ENCODE measurements around the gene TSR3.

TSR3 gene

DNA sequence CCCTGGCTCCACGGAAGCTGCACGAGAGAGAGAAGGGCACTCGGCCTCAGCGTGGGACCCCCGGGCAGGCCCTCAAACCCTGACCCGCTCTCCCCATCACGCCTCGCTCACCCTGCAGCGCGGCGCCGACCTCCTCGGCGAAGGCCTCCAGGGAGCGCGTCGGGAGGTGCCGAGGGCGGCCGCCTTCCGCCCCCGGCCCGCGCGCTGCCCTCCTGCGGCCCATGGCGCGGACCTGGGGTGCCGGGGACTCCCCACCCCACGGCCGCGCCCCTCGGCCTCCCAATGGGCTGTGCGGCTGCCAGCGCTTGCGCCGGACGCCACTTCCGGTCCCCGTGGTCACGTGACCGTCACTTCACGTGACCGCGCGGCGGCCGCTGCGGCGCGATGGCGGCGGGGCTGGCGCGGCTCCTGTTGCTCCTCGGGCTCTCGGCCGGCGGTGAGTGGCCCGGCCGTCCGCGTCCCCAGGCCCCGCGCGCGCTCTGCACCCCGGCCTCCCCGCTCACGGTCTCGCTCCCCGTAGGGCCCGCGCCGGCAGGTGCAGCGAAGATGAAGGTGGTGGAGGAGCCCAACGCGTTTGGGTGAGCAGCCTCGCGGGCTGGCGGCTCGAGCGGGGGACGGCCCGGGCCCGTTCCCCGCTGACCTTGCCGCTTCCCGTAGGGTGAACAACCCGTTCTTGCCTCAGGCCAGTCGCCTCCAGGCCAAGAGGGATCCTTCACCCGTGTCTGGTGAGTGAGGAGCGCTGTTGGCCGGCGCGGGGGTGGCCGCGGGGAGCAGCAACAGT is at the start of gene TSR3, which contains the start of gene GNPTG:
Gene TSR3, minus strand, starts transcription at position 297 of the 781 bp plus-strand sequence. Its CDS starts 74 bp downstream, at position 223.
Gene GNPTG, plus strand, starts transcription at position 350 of the 781 bp plus-strand sequence. Its CDS starts 35 bp downstream, at position 385.
- Mint-ChIP-seq H3K27me3 (ENCODE audit: low read depth) (no peaks in the 10 kb centered on the region), H3K27ac (peak within 1 kb of the TSS; percentile 90), H3K9me3 (no peaks in the 10 kb centered on the region), H3K4me3 (peak within 1 kb of the TSS; percentile 89), H3K4me1 (ENCODE audit: low read depth) (peaks cover 12% of the 10 kb centered on the region), H3K36me3 (ENCODE audit: low read depth) (no peaks in the 10 kb centered on the region)

DNA sequence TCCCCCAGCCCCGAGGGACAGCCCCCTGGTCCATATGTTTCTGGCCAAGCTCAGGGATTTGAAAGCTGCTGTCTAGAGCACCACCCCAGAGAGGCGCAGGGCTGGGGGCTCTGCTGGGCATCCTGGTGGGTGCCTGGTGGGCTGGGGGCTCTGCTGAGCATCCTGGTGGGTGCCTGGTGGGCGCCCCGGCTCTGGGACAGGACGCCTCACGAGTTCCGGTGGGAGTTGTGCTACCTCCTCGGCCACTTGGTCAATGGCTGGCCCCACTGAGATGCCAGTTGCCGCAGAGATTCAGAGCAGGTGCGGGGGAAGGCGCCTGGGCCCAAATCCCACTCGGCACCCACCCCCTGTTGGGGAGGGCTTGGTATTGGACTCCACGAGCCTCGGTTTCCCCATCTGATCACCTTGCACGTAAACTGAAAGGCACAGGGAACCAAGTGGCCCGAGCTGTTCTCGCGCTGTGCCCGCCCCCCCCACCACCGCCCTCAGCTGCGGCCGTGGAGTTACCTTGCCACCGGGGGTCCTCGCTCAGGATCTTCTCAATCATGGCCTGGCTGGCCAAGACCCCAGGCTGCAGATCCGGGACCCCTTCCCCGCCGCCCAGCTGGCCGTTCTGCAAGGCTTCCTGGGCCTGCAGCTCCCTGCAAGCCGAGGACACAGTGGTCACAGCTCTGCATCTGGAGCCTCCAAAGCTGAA is 49.5 kb upstream of the TSR3 start:
- no peaks in the 10 kb centered on the region for H3K4me1 Mint-ChIP-seq (ENCODE audit: low read depth)
- H3K4me3 Mint-ChIP-seq: no peak overlapping the region
- no peaks in the 10 kb centered on the region for H3K9me3 Mint-ChIP-seq
- peaks cover 7% of the 10 kb centered on the region for H3K36me3 Mint-ChIP-seq (ENCODE audit: low read depth)
- no peaks in the 10 kb centered on the region for H3K27me3 Mint-ChIP-seq (ENCODE audit: low read depth)
- no peak overlapping the region for H3K27ac Mint-ChIP-seq

DNA sequence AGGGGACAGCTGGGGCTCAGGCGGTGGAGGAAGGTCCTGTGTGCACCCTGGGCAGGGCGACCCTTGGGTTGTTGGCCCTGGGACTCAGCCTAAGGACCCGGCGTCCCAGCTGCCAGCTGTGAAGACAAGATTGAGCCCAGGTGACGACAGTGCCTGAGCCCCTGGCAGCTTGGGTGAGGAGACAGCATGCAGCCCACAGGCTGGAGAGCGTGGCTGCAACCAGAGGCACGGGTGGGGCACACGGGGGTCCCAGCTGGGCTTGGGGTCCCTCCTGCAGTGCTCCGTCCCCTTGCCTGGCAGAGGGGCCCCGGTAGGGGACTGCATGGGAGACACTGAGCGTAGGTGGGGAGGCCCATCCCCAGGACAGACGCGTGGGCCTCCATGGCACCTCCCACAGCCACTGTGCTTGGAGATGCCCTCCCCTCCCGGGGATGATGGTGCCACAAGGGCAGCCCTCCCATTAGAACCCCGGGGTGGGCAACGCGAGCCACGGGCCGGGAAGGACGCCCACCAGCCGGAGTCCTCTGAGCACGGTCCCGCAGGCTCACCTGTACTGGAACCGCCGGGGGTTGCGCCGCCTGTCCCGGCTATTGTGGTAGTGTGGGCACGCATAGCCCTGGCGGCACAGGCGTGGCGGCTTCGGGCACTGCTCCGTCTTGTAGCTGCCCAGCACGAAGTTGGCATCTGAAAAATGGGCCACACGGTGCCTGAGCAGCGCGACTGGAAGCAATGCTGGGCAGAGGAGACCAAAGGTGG is 47.3 kb upstream of the TSR3 start:
- H3K36me3 Mint-ChIP-seq (ENCODE audit: low read depth): peaks cover 7% of the 10 kb centered on the region

DNA sequence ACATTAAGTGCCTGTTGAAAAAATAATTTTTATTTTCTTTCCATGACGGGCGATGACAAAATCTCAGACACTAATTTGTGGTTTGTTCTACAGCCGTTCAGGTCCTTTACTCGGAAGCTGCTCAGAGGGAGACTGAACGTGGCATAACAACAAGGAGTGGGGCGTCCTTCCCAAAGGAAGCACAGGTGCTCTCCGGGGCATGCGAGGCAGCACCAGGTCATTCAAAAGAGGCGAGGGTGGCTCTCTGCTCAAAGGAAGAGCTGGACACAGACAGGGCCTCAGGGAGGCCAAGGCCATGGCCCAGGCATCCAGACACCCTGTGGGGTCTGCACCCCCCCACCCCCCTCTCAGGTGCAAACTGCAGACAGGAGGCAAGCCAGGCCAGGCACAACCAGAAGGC is 46.7 kb upstream of the TSR3 start:
- H3K4me3 Mint-ChIP-seq: no peak overlapping the region
- H3K27ac Mint-ChIP-seq: no peak overlapping the region
- H3K36me3 Mint-ChIP-seq (ENCODE audit: low read depth): peaks cover 7% of the 10 kb centered on the region
- H3K27me3 Mint-ChIP-seq (ENCODE audit: low read depth): no peaks in the 10 kb centered on the region
- H3K4me1 Mint-ChIP-seq (ENCODE audit: low read depth): no peaks in the 10 kb centered on the region
- no peaks in the 10 kb centered on the region for H3K9me3 Mint-ChIP-seq

More for the DNA sequence above, 47.3 kb upstream of the TSR3 start:
- Mint-ChIP-seq H3K27ac (no peak overlapping the region), H3K4me3 (no peak overlapping the region), H3K27me3 (ENCODE audit: low read depth) (no peaks in the 10 kb centered on the region), H3K9me3 (no peaks in the 10 kb centered on the region), H3K4me1 (ENCODE audit: low read depth) (no peaks in the 10 kb centered on the region)

DNA sequence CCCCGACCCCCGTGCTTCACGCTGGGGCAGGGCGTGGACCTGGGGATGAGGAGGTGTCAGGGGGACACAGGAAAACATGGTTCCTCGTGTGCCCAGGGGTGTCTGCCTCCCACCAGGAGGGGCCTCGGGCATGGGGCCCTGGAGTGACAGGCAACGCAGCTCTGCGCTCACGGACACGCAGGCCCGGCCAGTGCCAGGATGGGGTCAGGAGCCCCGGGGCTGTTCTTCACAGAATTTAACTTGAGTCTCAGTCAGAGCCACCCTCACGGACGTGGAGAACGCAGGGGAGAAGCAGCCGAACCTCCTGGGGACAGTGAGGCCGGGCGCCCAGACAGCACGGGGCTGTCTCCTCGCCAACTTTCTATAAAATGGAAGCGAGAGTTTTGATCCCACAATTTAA is 46.1 kb upstream of the TSR3 start:
- Mint-ChIP-seq H3K4me3 (no peak overlapping the region), H3K4me1 (ENCODE audit: low read depth) (no peaks in the 10 kb centered on the region), H3K27ac (no peak overlapping the region), H3K27me3 (ENCODE audit: low read depth) (no peaks in the 10 kb centered on the region), H3K9me3 (no peaks in the 10 kb centered on the region), H3K36me3 (ENCODE audit: low read depth) (peaks cover 7% of the 10 kb centered on the region)

DNA sequence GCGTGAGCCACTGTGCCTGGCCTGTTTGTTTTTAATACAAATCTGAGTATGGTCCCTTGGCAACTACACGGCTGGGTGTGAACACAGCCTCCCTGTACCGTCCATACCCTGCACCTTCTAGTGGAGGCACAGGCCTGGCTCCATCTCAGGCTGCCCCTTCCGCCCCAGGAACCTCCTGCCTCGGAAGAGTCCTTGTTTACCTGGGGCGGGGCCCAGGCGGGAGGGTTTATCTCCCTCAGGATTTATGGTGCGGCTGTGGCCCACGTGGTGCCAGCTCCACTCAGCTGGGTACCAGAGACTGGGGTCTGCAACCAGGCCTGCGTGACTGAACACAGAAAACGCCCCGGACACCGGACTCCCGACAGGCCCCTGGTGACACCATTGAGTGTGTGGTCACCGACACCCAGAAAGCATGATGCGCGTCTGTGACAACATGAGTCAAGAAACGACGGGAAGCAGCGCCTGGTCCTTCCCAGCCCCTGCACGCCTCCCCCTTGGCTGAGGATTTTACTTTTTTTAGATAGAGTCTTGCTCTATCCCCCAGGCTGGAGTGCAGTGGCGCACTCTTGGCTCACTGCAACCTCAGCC is 43.9 kb upstream of the TSR3 start:
- Mint-ChIP-seq H3K4me1 (ENCODE audit: low read depth) (no peaks in the 10 kb centered on the region), H3K36me3 (ENCODE audit: low read depth) (peaks cover 6% of the 10 kb centered on the region), H3K4me3 (no peak overlapping the region), H3K9me3 (no peaks in the 10 kb centered on the region), H3K27me3 (ENCODE audit: low read depth) (no peaks in the 10 kb centered on the region), H3K27ac (no peak overlapping the region)

DNA sequence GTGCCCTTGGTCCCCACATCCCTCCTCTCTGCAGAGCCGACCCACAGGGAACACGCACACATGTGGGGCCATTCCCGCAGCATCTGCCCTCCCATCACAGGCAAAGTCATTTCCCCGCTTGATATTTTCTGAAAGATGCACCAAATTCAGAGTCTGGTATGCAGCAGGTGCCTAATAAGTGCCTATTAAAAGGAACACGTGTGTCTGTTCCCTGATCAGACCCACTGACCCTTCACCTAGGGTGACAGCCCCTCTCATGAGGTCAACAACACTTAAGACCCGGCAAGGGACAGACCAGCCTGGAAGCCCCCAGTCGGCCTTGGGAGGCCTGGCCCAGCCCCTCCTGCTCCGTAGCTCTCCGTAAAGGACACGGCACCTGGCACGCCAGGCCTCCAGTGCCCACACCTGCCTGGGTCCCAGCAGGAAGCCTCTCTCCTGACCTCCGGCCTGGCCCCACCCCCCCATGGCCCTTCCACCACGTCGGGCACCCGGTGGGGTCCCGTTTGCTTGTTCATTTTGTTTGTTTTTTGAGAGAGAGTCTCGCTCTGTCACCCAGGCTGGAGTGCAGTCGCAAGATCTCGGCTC is 42.8 kb upstream of the TSR3 start:
- H3K27ac Mint-ChIP-seq: no peak overlapping the region
- no peaks in the 10 kb centered on the region for H3K27me3 Mint-ChIP-seq (ENCODE audit: low read depth)
- no peaks in the 10 kb centered on the region for H3K4me1 Mint-ChIP-seq (ENCODE audit: low read depth)
- no peak overlapping the region for H3K4me3 Mint-ChIP-seq
- H3K9me3 Mint-ChIP-seq: no peaks in the 10 kb centered on the region
- peaks cover 10% of the 10 kb centered on the region for H3K36me3 Mint-ChIP-seq (ENCODE audit: low read depth)

DNA sequence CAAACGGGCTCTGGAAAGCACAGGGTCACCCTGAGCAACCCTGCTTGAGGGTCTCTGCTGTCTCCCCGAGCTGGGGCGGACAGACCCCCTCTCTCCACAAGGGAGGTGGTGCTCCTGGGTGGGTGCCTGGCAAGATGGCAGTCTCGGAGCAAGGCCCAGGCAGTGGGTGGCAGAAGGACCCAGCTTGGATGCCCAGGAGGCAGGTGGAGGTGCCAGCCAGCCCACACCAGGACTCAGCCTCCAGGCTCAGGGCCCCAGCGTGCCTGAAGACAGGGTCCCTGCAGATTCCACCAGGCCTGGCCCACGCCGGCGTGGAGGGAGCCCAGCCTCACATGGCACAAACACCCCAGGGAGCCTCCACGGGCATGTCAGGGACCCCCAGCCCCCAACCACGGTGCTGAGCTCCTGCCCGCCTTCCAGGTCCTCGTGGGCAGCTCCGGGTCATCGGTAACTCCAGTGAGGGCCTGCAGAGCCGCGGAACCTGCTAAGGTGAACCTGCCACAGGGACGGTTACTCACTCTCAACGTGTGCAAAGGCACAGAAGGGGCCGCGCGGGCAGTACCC is 42.0 kb upstream of the TSR3 start:
- H3K9me3 Mint-ChIP-seq: no peaks in the 10 kb centered on the region
- H3K36me3 Mint-ChIP-seq (ENCODE audit: low read depth): peaks cover 10% of the 10 kb centered on the region
- H3K27me3 Mint-ChIP-seq (ENCODE audit: low read depth): no peaks in the 10 kb centered on the region
- no peaks in the 10 kb centered on the region for H3K4me1 Mint-ChIP-seq (ENCODE audit: low read depth)
- H3K27ac Mint-ChIP-seq: no peak overlapping the region
- no peak overlapping the region for H3K4me3 Mint-ChIP-seq

DNA sequence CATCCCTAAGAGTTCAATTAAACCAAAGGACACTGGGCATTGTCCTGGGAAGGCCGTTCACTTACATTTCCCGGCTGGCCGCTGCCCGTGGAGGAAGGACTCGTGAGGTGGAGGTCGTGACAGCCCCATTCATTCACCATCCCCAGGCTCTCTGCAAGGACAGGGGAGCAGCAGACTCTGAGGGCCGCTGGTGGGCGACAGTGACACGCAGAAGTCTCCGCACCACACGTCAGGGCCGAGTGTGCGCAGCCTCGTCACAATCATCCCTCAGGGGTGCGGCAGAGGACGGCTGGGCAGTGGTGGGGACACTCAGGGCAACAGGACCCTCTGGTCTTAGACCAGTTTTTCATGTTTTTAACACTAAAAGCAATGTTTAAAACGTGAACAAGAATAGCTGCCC is 41.1 kb upstream of the TSR3 start:
- Mint-ChIP-seq H3K4me1 (ENCODE audit: low read depth) (no peaks in the 10 kb centered on the region), H3K4me3 (no peak overlapping the region), H3K9me3 (no peaks in the 10 kb centered on the region), H3K27ac (no peak overlapping the region), H3K36me3 (ENCODE audit: low read depth) (peaks cover 10% of the 10 kb centered on the region), H3K27me3 (ENCODE audit: low read depth) (no peaks in the 10 kb centered on the region)

DNA sequence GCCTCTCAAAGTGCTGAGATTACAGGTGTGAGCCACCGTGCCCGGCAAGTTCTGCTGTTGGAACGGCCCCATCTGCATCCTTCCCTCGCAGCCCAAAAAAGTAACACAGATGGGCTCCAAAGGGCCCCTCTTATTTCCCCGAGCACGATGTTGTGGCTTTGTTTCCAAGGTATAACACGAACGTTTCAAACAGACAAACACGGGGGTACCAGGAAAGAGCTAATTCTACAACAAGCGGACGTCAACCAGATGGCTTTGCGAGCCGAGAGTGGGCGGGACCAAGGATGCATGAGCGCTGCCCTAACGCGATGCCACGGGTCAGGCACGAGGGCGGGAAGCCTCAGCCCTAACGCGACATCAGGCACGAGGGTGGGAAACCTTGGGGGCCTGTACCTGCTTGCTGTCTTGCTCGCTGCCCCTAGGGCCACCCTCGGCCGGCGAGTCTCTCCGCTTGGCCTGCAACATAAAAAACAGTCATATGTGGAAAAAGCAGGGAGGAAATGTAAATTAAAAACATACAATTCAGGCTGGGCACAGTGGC is 38.6 kb upstream of the TSR3 start:
- no peaks in the 10 kb centered on the region for H3K27me3 Mint-ChIP-seq (ENCODE audit: low read depth)

DNA sequence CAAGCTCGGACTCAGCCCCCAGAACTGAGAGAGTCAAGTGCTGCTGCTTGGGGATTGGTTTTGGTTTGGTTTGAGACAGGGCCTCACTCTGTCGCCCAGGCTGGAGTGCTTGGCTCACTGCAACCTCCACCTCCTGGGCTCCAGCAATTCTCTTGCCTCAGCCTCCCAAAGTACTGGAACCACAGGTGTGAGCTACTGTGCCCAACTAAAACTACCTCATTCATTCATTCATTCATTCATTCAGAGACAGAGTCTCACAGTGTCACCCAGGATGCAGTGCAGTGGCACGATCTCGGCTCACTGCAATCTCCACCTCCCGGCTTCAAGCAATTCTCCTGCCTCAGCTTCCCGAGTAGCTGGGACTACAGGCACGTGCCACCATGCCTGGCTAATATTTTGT is 38.1 kb upstream of the TSR3 start:
- H3K9me3 Mint-ChIP-seq: no peaks in the 10 kb centered on the region
- H3K27ac Mint-ChIP-seq: no peak overlapping the region
- H3K4me3 Mint-ChIP-seq: no peak overlapping the region
- H3K4me1 Mint-ChIP-seq (ENCODE audit: low read depth): no peaks in the 10 kb centered on the region
- no peaks in the 10 kb centered on the region for H3K27me3 Mint-ChIP-seq (ENCODE audit: low read depth)
- peaks cover 12% of the 10 kb centered on the region for H3K36me3 Mint-ChIP-seq (ENCODE audit: low read depth)

More for the DNA sequence above, 38.6 kb upstream of the TSR3 start:
- Mint-ChIP-seq H3K27ac (no peak overlapping the region), H3K4me3 (no peak overlapping the region), H3K4me1 (ENCODE audit: low read depth) (no peaks in the 10 kb centered on the region), H3K9me3 (no peaks in the 10 kb centered on the region), H3K36me3 (ENCODE audit: low read depth) (peaks cover 10% of the 10 kb centered on the region)

DNA sequence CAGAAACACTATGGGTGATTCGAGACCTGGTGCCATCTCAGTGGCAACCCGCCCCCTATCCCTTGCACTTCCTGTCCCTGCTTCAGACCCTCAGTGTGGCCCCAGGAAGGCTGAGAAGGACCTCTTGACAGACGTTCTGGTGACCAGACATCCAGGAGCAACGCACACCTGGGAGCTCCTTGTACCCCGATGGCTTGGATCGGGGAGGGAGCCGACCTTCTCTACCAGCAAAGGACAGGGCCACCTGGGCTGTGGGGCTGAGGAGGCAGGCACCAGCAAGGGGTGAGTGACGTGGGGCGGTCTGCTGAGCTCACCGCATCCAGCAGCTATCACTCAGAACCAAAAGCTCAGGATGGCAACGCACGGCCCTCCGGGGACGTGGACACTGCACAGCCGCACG is 35.7 kb upstream of the TSR3 start:
- H3K4me3 Mint-ChIP-seq: no peak overlapping the region
- no peaks in the 10 kb centered on the region for H3K9me3 Mint-ChIP-seq
- no peaks in the 10 kb centered on the region for H3K27me3 Mint-ChIP-seq (ENCODE audit: low read depth)
- no peaks in the 10 kb centered on the region for H3K4me1 Mint-ChIP-seq (ENCODE audit: low read depth)
- no peak overlapping the region for H3K27ac Mint-ChIP-seq
- H3K36me3 Mint-ChIP-seq (ENCODE audit: low read depth): peaks cover 9% of the 10 kb centered on the region

DNA sequence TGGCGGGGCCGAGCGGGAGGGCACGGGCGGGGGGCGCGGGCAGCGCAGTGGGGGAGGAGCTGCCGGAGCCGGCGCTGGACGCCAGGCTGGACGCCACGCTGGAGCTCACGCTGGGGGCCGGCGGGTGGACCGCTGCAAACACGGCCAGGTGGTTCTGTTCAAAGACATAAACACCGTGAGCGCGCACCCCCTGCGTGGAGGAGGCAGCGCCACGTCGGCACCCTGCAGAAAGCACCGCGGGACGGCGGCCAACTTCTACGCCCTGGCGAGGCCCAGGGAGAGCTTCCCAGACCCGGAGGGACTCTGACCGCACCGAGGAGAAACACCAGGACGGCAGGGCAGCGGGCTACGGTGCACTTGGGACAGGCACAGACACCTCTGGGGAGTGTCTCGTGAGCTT is 33.6 kb upstream of the TSR3 start:
- H3K36me3 Mint-ChIP-seq (ENCODE audit: low read depth): peaks cover 7% of the 10 kb centered on the region
- no peak overlapping the region for H3K27ac Mint-ChIP-seq
- H3K4me1 Mint-ChIP-seq (ENCODE audit: low read depth): no peaks in the 10 kb centered on the region
- no peaks in the 10 kb centered on the region for H3K9me3 Mint-ChIP-seq
- no peaks in the 10 kb centered on the region for H3K27me3 Mint-ChIP-seq (ENCODE audit: low read depth)
- no peak overlapping the region for H3K4me3 Mint-ChIP-seq

DNA sequence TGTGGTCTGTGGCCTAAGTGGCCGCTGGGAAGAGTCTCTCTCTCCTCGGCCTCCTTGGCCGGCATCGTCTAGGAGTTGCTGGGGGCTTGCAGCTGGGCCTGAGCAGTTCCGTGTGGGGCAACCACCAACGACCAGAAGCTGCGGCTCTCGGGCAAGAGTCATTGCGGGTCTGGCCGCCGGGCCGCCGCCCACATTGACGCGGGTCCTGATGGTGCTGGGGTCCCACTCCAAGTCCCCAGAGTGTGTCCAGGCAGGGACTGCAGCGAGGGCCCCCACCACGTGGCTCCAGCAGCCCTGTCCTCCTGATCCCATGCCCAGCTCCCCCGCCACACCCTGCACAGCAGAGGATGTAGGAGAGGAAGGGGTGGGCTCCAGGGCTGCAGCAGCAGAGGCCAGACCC is 31.9 kb upstream of the TSR3 start:
- H3K36me3 Mint-ChIP-seq (ENCODE audit: low read depth): peaks cover 7% of the 10 kb centered on the region
- H3K9me3 Mint-ChIP-seq: no peaks in the 10 kb centered on the region
- H3K27me3 Mint-ChIP-seq (ENCODE audit: low read depth): no peaks in the 10 kb centered on the region
- H3K27ac Mint-ChIP-seq: no peak overlapping the region
- H3K4me3 Mint-ChIP-seq: no peak overlapping the region
- peaks cover 5% of the 10 kb centered on the region for H3K4me1 Mint-ChIP-seq (ENCODE audit: low read depth)

All from T-helper 1 cell treated with Interleukin-12 subunit alpha and Interleukin-12 subunit beta and Interleukin-4 antibody, amounts not matched to agents 30 μg/mL and 1 μg/mL, for 36 hours (primary cell).